Subcutaneous abdominal adipose tissue (tissue), 5 donors: ENCODE data around the gene RTN4R.
"Not testable (repeated sequence)": the region's sequence is repeated elsewhere in the genome, so short reads cannot be mapped to it uniquely, and the experiment has no call there.

ENCODE experiments used
- H3K27ac ChIP-seq: one replicate; pipeline ENCODE4 v1.7.0; 2013; ENCODE audit warnings: low read depth, mild to moderate bottlenecking, inconsistent platforms, low read length, moderate library complexity
- H3K27me3 ChIP-seq, 5 donors: one replicate each; pipeline ENCODE4 v1.7.0; 2013; ENCODE audit warnings: low read length in 5 of 5, inconsistent platforms in 1 of 5; ENCODE audit not compliant: control insufficient read depth in 5 of 5, insufficient read depth in 4 of 5
- H3K36me3 ChIP-seq, 5 donors: one replicate each; pipeline ENCODE4 v1.7.0; 2013; ENCODE audit warnings: low read length in 5 of 5; ENCODE audit not compliant: control insufficient read depth in 5 of 5, insufficient read depth in 5 of 5
- H3K4me1 ChIP-seq, 5 donors: one replicate each; pipeline ENCODE4 v1.7.0; 2013; ENCODE audit warnings: low read length in 5 of 5, mild to moderate bottlenecking in 3 of 5, moderate library complexity in 1 of 5; ENCODE audit not compliant: control insufficient read depth in 5 of 5, insufficient read depth in 5 of 5
- H3K4me3 ChIP-seq, 5 donors: one replicate each; pipeline ENCODE4 v1.7.0; 2013; ENCODE audit warnings: low read length in 5 of 5, low read depth in 1 of 5
- H3K9ac ChIP-seq, 5 donors: one replicate each; pipeline ENCODE4 v1.7.0; 2013; ENCODE audit warnings: low read length in 5 of 5, mild to moderate bottlenecking in 4 of 5, moderate library complexity in 3 of 5
- H3K9me3 ChIP-seq, 5 donors: one replicate each; pipeline ENCODE4 v1.7.0; 2013; ENCODE audit warnings: low read length in 5 of 5; ENCODE audit not compliant: control insufficient read depth in 5 of 5
- donor health status: healthy.
- donor health status: healthy.
- donor health status: healthy.
- donor health status: healthy.
- donor health status: healthy.

Gene RTN4R

GRCh38 chr22:20312396-20313191 lies 44.5 kb upstream of the RTN4R start:
- Histone ChIP-seq H3K36me3 (peaks cover 0 to 11% (median 2%) of the 10 kb centered on the region in 5 donors), H3K27ac (no peak overlapping the region), H3K9ac (no peak overlapping the region)

GRCh38 chr22:20311249-20312062 lies 43.3 kb upstream of the RTN4R start:
- H3K9ac ChIP-seq, H3K27me3 ChIP-seq, H3K9me3 ChIP-seq, H3K27ac ChIP-seq, H3K4me1 ChIP-seq, H3K4me3 ChIP-seq: not testable (repeated sequence)
- H3K36me3 ChIP-seq: peaks cover 0 to 11% (median 2%) of the 10 kb centered on the region in 5 donors

More at GRCh38 chr22:20312396-20313191, 44.5 kb upstream of the RTN4R start:
- Histone ChIP-seq H3K9me3 (no peaks in the 10 kb centered on the region), H3K4me1 (peaks cover 0 to 4% (median 0%) of the 10 kb centered on the region in 5 donors), H3K27me3 (peaks cover 0 to 2% (median 0%) of the 10 kb centered on the region in 5 donors), H3K4me3 (no peak overlapping the region)

DNA sequence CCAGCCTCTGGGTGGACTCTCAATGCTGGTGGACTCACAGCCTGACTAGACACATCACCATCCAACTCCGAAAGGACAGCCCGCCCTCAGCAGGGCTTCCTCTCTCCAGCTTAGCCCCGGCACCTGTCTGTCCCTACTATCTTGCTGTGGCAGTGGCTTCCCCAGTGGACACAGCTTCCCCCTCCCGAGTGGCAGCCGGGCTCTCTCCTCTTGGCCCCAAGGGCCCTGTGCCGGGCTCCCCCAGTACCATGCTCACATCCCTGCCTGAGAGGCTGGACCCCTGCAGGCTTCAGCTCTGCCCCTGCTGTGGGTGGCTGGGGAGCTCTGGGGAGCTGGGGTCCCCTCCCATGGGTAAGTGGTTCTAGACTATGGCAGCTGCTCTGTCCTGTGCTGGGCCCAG lies 42.7 kb upstream of the RTN4R start:
- H3K9ac ChIP-seq, H3K27ac ChIP-seq, H3K4me1 ChIP-seq, H3K27me3 ChIP-seq, H3K9me3 ChIP-seq, H3K4me3 ChIP-seq: not testable (repeated sequence)
- peaks cover 0 to 11% (median 2%) of the 10 kb centered on the region in 5 donors for H3K36me3 ChIP-seq

DNA sequence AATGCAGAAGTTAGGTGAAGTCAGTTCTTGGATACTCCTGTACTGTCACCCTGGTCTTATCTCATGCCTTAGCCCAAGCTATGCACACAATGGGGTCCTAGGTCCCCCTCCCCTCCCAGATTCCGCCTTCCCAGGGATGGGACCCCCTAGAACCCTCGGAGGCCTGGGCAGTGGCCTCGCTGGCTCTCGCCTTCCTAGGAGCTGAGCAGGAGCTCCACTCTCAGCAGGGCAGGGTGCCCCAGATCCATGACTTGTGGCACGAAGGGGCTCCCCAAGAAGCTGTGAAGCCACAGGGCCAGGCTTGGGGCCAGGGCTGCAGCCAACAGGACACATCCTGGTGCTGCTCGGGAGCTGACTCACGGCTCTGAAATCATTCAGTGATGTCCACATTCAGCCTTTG lies 42.1 kb upstream of the RTN4R start:
- not testable (repeated sequence) for H3K27ac ChIP-seq, H3K9me3 ChIP-seq, H3K4me3 ChIP-seq, H3K9ac ChIP-seq, H3K36me3 ChIP-seq, H3K4me1 ChIP-seq, H3K27me3 ChIP-seq

GRCh38 chr22:20308806-20309650 lies 40.9 kb upstream of the RTN4R start:
- H3K4me1 ChIP-seq, H3K4me3 ChIP-seq, H3K27ac ChIP-seq, H3K9ac ChIP-seq, H3K9me3 ChIP-seq, H3K36me3 ChIP-seq, H3K27me3 ChIP-seq: not testable (repeated sequence)

DNA sequence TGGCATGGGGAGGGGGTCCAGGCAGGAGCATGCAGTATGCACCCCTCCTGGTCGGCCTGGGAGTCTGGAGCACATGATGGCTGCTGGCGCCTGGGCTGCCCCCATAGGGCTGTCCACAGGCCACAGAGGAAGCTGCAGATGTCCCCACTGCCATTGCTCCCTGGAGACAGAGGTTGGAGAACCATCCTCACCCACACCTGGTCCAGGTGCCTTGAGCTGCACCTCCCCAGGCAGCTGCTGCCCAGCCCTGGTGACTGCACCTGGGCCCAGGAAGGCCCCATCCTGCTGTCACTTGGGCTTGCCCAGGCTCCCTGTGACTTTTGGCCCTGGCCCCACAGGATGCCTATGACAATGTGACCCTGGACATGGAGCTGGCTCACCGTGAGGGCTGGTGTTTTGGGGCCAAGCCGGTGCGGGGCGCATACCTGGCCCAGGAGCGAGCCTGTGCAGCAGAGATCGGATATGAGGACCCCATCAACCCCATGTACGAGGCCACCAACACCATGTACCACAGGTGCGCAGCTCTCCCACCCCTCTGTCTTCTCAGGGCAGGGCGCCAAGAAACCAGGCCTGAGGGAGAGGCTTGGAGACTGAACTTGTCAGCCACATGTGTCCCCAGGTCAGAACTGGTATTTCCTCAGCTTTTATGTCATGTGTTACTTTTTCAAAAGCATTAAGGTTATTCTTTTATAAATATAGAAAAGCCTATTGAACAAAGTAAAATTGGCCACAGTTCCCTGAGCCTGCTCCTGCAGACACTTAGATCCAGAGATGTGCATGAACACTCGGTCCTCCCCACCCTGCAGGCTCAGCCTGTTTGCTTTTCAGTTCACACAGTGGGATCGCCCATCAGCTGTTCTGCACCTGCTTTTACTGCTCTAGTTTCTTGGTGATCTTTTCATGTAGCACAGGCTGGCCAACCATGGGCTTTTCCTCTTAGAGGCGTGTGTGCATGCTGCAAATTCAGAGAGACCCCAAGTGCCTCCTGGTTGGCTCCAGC lies 39.6 kb upstream of the RTN4R start:
- H3K9ac ChIP-seq, H3K27me3 ChIP-seq, H3K27ac ChIP-seq, H3K4me3 ChIP-seq, H3K9me3 ChIP-seq, H3K4me1 ChIP-seq, H3K36me3 ChIP-seq: not testable (repeated sequence)

GRCh38 chr22:20306646-20307447 lies 38.7 kb upstream of the RTN4R start:
- not testable (repeated sequence) for H3K27ac ChIP-seq, H3K4me1 ChIP-seq, H3K4me3 ChIP-seq, H3K36me3 ChIP-seq, H3K9ac ChIP-seq, H3K9me3 ChIP-seq
- peaks cover 0 to 14% (median 5%) of the 10 kb centered on the region in 5 donors for H3K27me3 ChIP-seq

DNA sequence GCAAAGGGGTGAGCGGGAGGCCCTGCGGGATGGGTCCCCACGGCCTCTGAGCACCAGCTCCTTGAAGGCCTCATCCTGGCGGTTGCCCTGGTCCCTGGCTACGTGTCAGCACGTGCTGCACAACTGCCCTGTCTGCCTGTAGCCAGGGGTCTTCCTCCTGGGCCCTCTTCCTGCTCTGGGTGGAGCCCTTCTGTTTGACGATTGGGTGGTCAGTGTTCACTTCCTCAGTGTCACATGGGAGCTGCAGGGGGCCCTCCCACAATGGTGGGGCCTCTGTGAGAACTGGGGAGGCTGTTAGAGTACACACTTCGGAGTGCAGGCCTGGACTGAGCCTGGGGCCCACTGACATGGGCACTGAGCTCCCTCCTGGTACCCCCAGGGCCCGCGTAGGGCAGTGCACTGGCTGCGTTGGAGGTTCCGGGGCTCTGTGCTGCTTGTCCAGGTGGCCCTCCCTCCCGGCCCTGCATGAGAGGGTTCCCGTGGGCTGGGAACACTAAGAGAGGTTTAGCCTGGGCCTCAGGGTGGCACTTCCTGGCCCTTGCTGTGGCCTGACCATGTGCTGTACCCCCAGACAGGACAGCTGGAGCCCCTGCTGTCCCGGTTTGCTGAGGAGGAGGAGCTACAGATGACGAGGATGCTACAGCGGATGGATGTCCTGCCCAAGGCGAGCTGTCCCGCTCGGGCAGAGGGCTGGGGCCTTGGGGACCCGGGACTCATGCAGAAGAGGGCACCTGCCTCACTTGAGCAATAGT lies 38.0 kb upstream of the RTN4R start:
- Histone ChIP-seq H3K36me3 (no peaks in the 10 kb centered on the region), H3K27ac (no peak overlapping the region), H3K4me3 (no peak overlapping the region), H3K9me3 (no peaks in the 10 kb centered on the region), H3K9ac (no peak overlapping the region), H3K4me1 (no peaks in the 10 kb centered on the region), H3K27me3 (peaks cover 0 to 19% (median 10%) of the 10 kb centered on the region in 5 donors)
